PC-3 (cell line): ENCODE measurements around the gene ADAMTS17.

Source experiments
- EZH2 ChIP-seq: fragments of 300-600 bp; sonication (generic); IDR thresholded peaks from one replicate; pipeline ENCODE4 v1.6.1; 2017; ENCODE audit warnings: antibody characterized with exemption, mild to moderate bottlenecking, low read length; ENCODE audit not compliant: unreplicated experiment
- EZH2phosphoT487 ChIP-seq: fragments of 300-600 bp; sonication (generic); IDR thresholded peaks from 2 replicates; pipeline ENCODE4 v1.6.1; 2018; ENCODE audit warnings: mild to moderate bottlenecking, antibody characterized with exemption, low read length, borderline replicate concordance
- TF ChIP-seq, protein P1 (sequence below): fragments of 300-600 bp; sonication (generic); conservative IDR thresholded peaks from 2 replicates; pipeline ENCODE4 v1.5.1; 2017; ENCODE audit warnings: antibody characterized with exemption, low read depth, mild to moderate bottlenecking, low read length

DNA sequence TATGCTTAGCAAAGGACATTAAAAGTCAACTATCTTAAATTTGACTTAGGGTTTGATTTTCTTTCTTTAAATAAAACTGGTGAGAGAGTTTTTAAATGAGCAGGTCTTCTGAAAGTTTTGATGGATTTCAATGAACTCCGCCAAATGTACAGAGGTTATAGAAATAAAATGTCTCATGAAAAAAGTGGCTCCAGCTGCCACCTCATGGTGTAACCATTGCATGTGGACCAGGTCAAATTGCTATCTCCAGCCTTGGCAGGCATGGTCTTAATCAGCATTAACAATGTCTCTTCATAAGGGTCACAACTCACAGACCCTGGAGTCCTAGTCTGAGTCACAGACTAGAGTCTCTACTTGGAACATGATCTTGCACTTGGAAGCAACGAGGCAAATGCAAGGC, 182.3 kb downstream of the ADAMTS17 start:
- TF ChIP-seq, protein P1, sequence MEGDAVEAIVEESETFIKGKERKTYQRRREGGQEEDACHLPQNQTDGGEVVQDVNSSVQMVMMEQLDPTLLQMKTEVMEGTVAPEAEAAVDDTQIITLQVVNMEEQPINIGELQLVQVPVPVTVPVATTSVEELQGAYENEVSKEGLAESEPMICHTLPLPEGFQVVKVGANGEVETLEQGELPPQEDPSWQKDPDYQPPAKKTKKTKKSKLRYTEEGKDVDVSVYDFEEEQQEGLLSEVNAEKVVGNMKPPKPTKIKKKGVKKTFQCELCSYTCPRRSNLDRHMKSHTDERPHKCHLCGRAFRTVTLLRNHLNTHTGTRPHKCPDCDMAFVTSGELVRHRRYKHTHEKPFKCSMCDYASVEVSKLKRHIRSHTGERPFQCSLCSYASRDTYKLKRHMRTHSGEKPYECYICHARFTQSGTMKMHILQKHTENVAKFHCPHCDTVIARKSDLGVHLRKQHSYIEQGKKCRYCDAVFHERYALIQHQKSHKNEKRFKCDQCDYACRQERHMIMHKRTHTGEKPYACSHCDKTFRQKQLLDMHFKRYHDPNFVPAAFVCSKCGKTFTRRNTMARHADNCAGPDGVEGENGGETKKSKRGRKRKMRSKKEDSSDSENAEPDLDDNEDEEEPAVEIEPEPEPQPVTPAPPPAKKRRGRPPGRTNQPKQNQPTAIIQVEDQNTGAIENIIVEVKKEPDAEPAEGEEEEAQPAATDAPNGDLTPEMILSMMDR, result no peak
- TF ChIP-seq EZH2, result no peak
- no peak for TF ChIP-seq EZH2phosphoT487
